ENCODE measurements around the gene FZD1.

FZD1 gene

DNA sequence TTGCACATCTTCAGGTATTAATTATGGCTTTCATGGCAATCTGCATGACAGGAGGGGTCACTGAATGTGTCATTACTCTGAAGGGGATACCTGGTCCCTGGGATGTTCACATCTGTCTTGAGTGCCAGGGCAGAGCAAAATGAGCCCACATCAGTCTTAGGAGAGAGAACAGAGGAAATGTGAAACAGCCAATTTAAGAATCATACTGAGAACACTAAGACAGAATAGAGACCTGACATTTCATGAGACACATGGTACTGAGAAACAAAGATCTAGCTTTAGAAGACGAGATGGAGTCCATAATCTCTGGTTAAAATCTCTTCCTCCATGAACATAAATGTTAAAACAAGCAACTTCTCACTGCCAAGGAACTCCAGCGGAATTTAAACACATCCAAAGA is 34.1 kb upstream of the FZD1 start:
- DNase-seq (ENCODE audit: low spot score) (no peak), ATAC-seq (ENCODE audit: low read depth) (no peak)
- H3K27me3 ChIP-seq (ENCODE audit: insufficient read depth, poor library complexity, severe bottlenecking), result no peaks in the 10 kb centered on the region
- H3K36me3 ChIP-seq (ENCODE audit: low read depth), result no peaks in the 10 kb centered on the region
- peaks cover 4% of the 10 kb centered on the region for H3K4me1 ChIP-seq (ENCODE audit: insufficient read depth, poor library complexity, severe bottlenecking)
- H3K4me3 ChIP-seq (ENCODE audit: severe bottlenecking), result no peak overlapping the region
- H3K9me3 ChIP-seq (ENCODE audit: severe bottlenecking), result peaks cover 3% of the 10 kb centered on the region
- H3K27ac ChIP-seq (ENCODE audit: poor library complexity, severe bottlenecking), result no peak overlapping the region
- TF ChIP-seq, protein P1, sequence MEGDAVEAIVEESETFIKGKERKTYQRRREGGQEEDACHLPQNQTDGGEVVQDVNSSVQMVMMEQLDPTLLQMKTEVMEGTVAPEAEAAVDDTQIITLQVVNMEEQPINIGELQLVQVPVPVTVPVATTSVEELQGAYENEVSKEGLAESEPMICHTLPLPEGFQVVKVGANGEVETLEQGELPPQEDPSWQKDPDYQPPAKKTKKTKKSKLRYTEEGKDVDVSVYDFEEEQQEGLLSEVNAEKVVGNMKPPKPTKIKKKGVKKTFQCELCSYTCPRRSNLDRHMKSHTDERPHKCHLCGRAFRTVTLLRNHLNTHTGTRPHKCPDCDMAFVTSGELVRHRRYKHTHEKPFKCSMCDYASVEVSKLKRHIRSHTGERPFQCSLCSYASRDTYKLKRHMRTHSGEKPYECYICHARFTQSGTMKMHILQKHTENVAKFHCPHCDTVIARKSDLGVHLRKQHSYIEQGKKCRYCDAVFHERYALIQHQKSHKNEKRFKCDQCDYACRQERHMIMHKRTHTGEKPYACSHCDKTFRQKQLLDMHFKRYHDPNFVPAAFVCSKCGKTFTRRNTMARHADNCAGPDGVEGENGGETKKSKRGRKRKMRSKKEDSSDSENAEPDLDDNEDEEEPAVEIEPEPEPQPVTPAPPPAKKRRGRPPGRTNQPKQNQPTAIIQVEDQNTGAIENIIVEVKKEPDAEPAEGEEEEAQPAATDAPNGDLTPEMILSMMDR (IDR thresholded peaks at IDR 0.05; ENCODE audit: poor library complexity, severe bottlenecking), result no peak

DNA sequence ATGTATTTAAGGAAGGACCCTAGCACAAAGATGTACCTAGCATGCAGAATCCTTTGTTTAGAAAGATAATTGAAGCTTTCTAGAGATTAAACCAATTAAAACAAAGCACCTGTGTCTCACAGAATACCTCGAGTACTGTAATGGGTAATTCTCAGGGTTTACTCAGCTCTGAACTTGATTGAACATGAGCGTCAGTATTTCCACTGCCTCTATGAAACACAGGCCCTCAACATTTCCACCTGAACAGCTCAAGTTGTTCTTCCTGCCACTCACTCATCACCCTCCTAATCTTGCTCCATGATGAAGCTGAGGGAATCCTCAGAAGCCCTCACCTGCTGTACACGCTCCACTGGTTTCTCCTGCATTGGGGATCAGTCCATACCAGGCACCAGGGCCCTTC is 33.7 kb upstream of the FZD1 start:
- H3K4me3 ChIP-seq (ENCODE audit: severe bottlenecking), result no peak overlapping the region
- no peak overlapping the region for H3K27ac ChIP-seq (ENCODE audit: poor library complexity, severe bottlenecking)
- TF ChIP-seq, protein P1 (IDR thresholded peaks at IDR 0.05; ENCODE audit: poor library complexity, severe bottlenecking), result no peak
- H3K36me3 ChIP-seq (ENCODE audit: low read depth), result no peaks in the 10 kb centered on the region
- no peaks in the 10 kb centered on the region for H3K27me3 ChIP-seq (ENCODE audit: insufficient read depth, poor library complexity, severe bottlenecking)
- ATAC-seq (ENCODE audit: low read depth) (no peak), DNase-seq (ENCODE audit: low spot score) (no peak)
- H3K4me1 ChIP-seq (ENCODE audit: insufficient read depth, poor library complexity, severe bottlenecking), result peaks cover 4% of the 10 kb centered on the region
- peaks cover 3% of the 10 kb centered on the region for H3K9me3 ChIP-seq (ENCODE audit: severe bottlenecking)

DNA sequence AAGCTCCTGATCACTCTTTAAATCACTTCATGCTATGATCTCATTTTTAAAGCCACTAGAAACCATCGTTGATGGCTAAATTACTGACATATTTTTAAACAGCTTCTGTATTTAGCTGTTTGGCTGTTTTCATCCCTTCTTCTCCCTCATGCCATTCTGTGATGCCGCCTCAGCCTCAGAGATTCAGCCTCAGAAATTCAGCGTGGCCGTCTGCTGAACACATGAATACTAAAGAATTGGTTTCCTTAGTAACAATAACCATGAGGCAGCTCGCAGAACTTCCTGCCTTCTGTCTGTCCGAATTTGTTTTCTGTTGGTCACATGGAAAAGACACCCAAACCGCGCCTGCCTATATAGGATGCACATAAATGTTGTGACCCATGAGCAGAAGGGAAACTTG is 31.0 kb upstream of the FZD1 start:
- no peak for ATAC-seq (ENCODE audit: low read depth)

DNA sequence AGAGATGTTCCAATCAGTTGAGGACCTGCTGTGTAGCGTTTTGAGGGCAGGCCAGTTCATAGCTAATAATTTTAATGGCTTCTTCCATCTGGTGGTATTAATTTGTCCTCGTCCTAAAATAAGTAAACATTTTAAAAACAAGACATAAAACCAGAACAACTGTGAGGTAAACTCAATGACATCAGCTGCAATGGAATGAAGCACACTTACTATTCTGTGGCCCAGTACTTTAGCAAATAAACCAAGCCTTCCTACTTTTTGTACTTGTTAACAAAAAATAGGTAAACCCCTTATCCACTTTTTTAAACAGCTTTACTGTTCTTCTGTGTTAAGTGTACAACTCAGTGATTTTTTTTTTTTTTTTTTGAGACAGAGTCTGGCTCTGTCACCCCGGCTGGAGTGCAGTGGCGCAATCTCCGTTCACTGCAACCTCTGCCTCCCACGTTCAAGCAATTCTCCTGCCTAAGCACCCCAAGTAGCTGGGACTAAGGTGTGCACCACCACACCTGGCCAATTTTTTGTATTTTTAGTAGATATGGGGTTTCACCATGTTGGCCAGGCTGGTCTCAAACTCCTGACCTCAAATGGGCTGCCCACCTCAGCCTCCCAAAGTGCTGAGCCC is 28.9 kb upstream of the FZD1 start:
- H3K4me1 ChIP-seq (ENCODE audit: insufficient read depth, poor library complexity, severe bottlenecking), result no peaks in the 10 kb centered on the region
- no peaks in the 10 kb centered on the region for H3K9me3 ChIP-seq (ENCODE audit: severe bottlenecking)
- TF ChIP-seq, protein P1 (IDR thresholded peaks at IDR 0.05; ENCODE audit: poor library complexity, severe bottlenecking), result no peak
- ATAC-seq (ENCODE audit: low read depth) (no peak), DNase-seq (ENCODE audit: low spot score) (no peak)
- no peak overlapping the region for H3K27ac ChIP-seq (ENCODE audit: poor library complexity, severe bottlenecking)
- H3K27me3 ChIP-seq (ENCODE audit: insufficient read depth, poor library complexity, severe bottlenecking), result no peaks in the 10 kb centered on the region
- H3K4me3 ChIP-seq (ENCODE audit: severe bottlenecking), result no peak overlapping the region
- H3K36me3 ChIP-seq (ENCODE audit: low read depth), result no peaks in the 10 kb centered on the region

More for the DNA sequence above, 31.0 kb upstream of the FZD1 start:
- Histone ChIP-seq H3K27me3 (ENCODE audit: insufficient read depth, poor library complexity, severe bottlenecking) (no peaks in the 10 kb centered on the region), H3K4me3 (ENCODE audit: severe bottlenecking) (no peak overlapping the region), H3K9me3 (ENCODE audit: severe bottlenecking) (no peaks in the 10 kb centered on the region), H3K36me3 (ENCODE audit: low read depth) (no peaks in the 10 kb centered on the region), H3K4me1 (ENCODE audit: insufficient read depth, poor library complexity, severe bottlenecking) (peaks cover 4% of the 10 kb centered on the region), H3K27ac (ENCODE audit: poor library complexity, severe bottlenecking) (no peak overlapping the region)
- DNase-seq (ENCODE audit: low spot score), result no peak
- TF ChIP-seq, protein P1 (IDR thresholded peaks at IDR 0.05; ENCODE audit: poor library complexity, severe bottlenecking), result no peak

DNA sequence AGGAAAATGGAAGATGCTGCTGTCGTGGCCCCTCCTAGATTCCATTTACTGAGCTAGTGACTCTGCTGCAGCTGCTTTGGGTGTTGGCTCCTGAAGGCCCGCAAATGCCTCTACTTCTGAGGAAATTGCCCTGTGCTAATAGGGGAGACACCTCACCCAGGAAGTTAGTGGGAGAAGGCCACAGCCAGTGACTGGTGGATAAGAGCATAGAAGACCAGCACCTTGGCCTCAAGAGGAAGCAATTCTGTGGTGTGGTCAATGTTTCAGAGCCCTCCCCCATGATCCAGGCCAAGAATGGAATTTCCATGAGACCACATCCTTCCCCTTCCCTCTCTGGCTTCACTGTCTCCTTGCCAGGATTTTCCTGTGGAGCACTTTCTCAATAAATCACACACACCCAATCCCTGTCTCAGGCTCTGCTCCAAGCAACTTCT is 25.0 kb upstream of the FZD1 start:
- Histone ChIP-seq H3K36me3 (ENCODE audit: low read depth) (no peaks in the 10 kb centered on the region), H3K4me3 (ENCODE audit: severe bottlenecking) (no peak overlapping the region), H3K9me3 (ENCODE audit: severe bottlenecking) (no peaks in the 10 kb centered on the region), H3K4me1 (ENCODE audit: insufficient read depth, poor library complexity, severe bottlenecking) (peaks cover 3% of the 10 kb centered on the region), H3K27me3 (ENCODE audit: insufficient read depth, poor library complexity, severe bottlenecking) (no peaks in the 10 kb centered on the region), H3K27ac (ENCODE audit: poor library complexity, severe bottlenecking) (peak overlapping the region; percentile 9)
- no peak for DNase-seq (ENCODE audit: low spot score)
- TF ChIP-seq, protein P1 (IDR thresholded peaks at IDR 0.05; ENCODE audit: poor library complexity, severe bottlenecking), result no peak
- ATAC-seq (ENCODE audit: low read depth), result peak; percentile 68
